ENCODE results near the gene TSPYL1. TPM values are rescaled to one million over a fixed set of nuclear protein-coding genes. Genes with fewer than 3 reads are reported as not detected.
A peak's percentile ranks its signal among the peaks of the same experiment; 100 is the strongest.

Gene TSPYL1
- polyA plus RNA-seq, 4 donors = 25.1 to 90.8 (median 32.8) TPM

GRCh38 chr6:116251568-116252384, 28.0 kb downstream of the TSPYL1 start:
- WGBS, 3 donors = 73 to 87% (median 86%) methylated on average over 6 of the region's 6 CpGs
- Histone ChIP-seq H3K36me3 (ENCODE audit: control insufficient read depth in 3 of 3, insufficient read depth in 2 of 3, low read depth in 1 of 3, low read length in 3 of 3) (peaks cover 0 to 2% (median 0%) of the 10 kb centered on the region in 3 donors), H3K4me3 (ENCODE audit: low read depth in 1 of 3, low read length in 3 of 3) (no peak overlapping the region), H3K27ac (ENCODE audit: low read depth in 1 of 3, low read length in 2 of 3) (no peak overlapping the region), H3K27me3 (ENCODE audit: control insufficient read depth in 3 of 3, insufficient read depth in 3 of 3, low read length in 3 of 3) (no peaks in the 10 kb centered on the region), H3K4me1 (ENCODE audit: control insufficient read depth in 3 of 3, insufficient read depth in 2 of 3, low read depth in 1 of 3, low read length in 2 of 3) (peaks cover 8 to 27% (median 16%) of the 10 kb centered on the region in 3 donors), H3K9me3 (ENCODE audit: control insufficient read depth in 2 of 2, insufficient read depth in 1 of 2, low read depth in 1 of 2, low read length in 1 of 2) (no peaks in the 10 kb centered on the region)
- FAIRE-seq (no peak), DNase-seq (no peak)

- Histone ChIP-seq H3K36me3 (ENCODE audit: control insufficient read depth in 3 of 3, insufficient read depth in 2 of 3, low read depth in 1 of 3, low read length in 3 of 3) (peaks cover 0 to 2% (median 2%) of the 10 kb centered on the region in 3 donors), H3K9me3 (ENCODE audit: control insufficient read depth in 2 of 2, insufficient read depth in 1 of 2, low read depth in 1 of 2, low read length in 1 of 2) (no peaks in the 10 kb centered on the region), H3K27me3 (ENCODE audit: control insufficient read depth in 3 of 3, insufficient read depth in 3 of 3, low read length in 3 of 3) (no peaks in the 10 kb centered on the region), H3K27ac (ENCODE audit: low read depth in 1 of 3, low read length in 2 of 3) (no peak overlapping the region), H3K4me1 (ENCODE audit: control insufficient read depth in 3 of 3, insufficient read depth in 2 of 3, low read depth in 1 of 3, low read length in 2 of 3) (peaks cover 8 to 24% (median 16%) of the 10 kb centered on the region in 3 donors), H3K4me3 (ENCODE audit: low read depth in 1 of 3, low read length in 3 of 3) (no peak overlapping the region)
- DNase-seq (no peak), FAIRE-seq (no peak)
- 93 to 99% (median 95%) methylated on average over 2 of the region's 2 CpGs for WGBS, 3 donors
Observed at GRCh38 chr6:116248577-116248976, 31.2 kb downstream of the TSPYL1 start.

GRCh38 chr6:116247285-116247684, 32.4 kb downstream of the TSPYL1 start:
- FAIRE-seq (no peak), DNase-seq (no peak)
- H3K4me1 ChIP-seq (ENCODE audit: control insufficient read depth in 3 of 3, insufficient read depth in 2 of 3, low read depth in 1 of 3, low read length in 2 of 3) = peaks cover 2 to 14% (median 9%) of the 10 kb centered on the region in 3 donors
- no peaks in the 10 kb centered on the region for H3K27me3 ChIP-seq (ENCODE audit: control insufficient read depth in 3 of 3, insufficient read depth in 3 of 3, low read length in 3 of 3)
- no peak overlapping the region for H3K4me3 ChIP-seq (ENCODE audit: low read depth in 1 of 3, low read length in 3 of 3)
- no peak overlapping the region for H3K27ac ChIP-seq (ENCODE audit: low read depth in 1 of 3, low read length in 2 of 3)
- H3K36me3 ChIP-seq (ENCODE audit: control insufficient read depth in 3 of 3, insufficient read depth in 2 of 3, low read depth in 1 of 3, low read length in 3 of 3) = peaks cover 0 to 4% (median 2%) of the 10 kb centered on the region in 3 donors
- no peaks in the 10 kb centered on the region for H3K9me3 ChIP-seq (ENCODE audit: control insufficient read depth in 2 of 2, insufficient read depth in 1 of 2, low read depth in 1 of 2, low read length in 1 of 2)

GRCh38 chr6:116246089-116246488, 33.6 kb downstream of the TSPYL1 start:
- 89 to 96% (median 92%) methylated on average over 4 of the region's 4 CpGs for WGBS, 3 donors
- H3K27ac ChIP-seq (ENCODE audit: low read depth in 1 of 3, low read length in 2 of 3) = no peak overlapping the region
- FAIRE-seq = peak; percentile 74

GRCh38 chr6:116244284-116244683, 35.4 kb downstream of the TSPYL1 start:
- peak; percentile 4 to 31 for DNase-seq
- H3K27ac ChIP-seq (ENCODE audit: low read depth in 1 of 3, low read length in 2 of 3) = no peak overlapping the region
- H3K27me3 ChIP-seq (ENCODE audit: control insufficient read depth in 3 of 3, insufficient read depth in 3 of 3, low read length in 3 of 3) = no peaks in the 10 kb centered on the region
- no peaks in the 10 kb centered on the region for H3K9me3 ChIP-seq (ENCODE audit: control insufficient read depth in 2 of 2, insufficient read depth in 1 of 2, low read depth in 1 of 2, low read length in 1 of 2)
- peaks cover 0 to 2% (median 0%) of the 10 kb centered on the region in 3 donors for H3K4me1 ChIP-seq (ENCODE audit: control insufficient read depth in 3 of 3, insufficient read depth in 2 of 3, low read depth in 1 of 3, low read length in 2 of 3)
- peaks cover 0 to 4% (median 3%) of the 10 kb centered on the region in 3 donors for H3K36me3 ChIP-seq (ENCODE audit: control insufficient read depth in 3 of 3, insufficient read depth in 2 of 3, low read depth in 1 of 3, low read length in 3 of 3)
- no peak for FAIRE-seq
- no peak overlapping the region for H3K4me3 ChIP-seq (ENCODE audit: low read depth in 1 of 3, low read length in 3 of 3)
- 69 to 84% (median 70%) methylated on average over 4 of the region's 4 CpGs for WGBS, 3 donors

More at GRCh38 chr6:116246089-116246488, 33.6 kb downstream of the TSPYL1 start:
- Histone ChIP-seq H3K36me3 (ENCODE audit: control insufficient read depth in 3 of 3, insufficient read depth in 2 of 3, low read depth in 1 of 3, low read length in 3 of 3) (peaks cover 0 to 4% (median 2%) of the 10 kb centered on the region in 3 donors), H3K4me3 (ENCODE audit: low read depth in 1 of 3, low read length in 3 of 3) (no peak overlapping the region), H3K27me3 (ENCODE audit: control insufficient read depth in 3 of 3, insufficient read depth in 3 of 3, low read length in 3 of 3) (no peaks in the 10 kb centered on the region), H3K4me1 (ENCODE audit: control insufficient read depth in 3 of 3, insufficient read depth in 2 of 3, low read depth in 1 of 3, low read length in 2 of 3) (peaks cover 0 to 8% (median 0%) of the 10 kb centered on the region in 3 donors), H3K9me3 (ENCODE audit: control insufficient read depth in 2 of 2, insufficient read depth in 1 of 2, low read depth in 1 of 2, low read length in 1 of 2) (no peaks in the 10 kb centered on the region)
- DNase-seq = no peak

GRCh38 chr6:116239856-116240255, 39.9 kb downstream of the TSPYL1 start:
- H3K9me3 ChIP-seq (ENCODE audit: control insufficient read depth in 2 of 2, insufficient read depth in 1 of 2, low read depth in 1 of 2, low read length in 1 of 2) = no peaks in the 10 kb centered on the region
- no peak overlapping the region for H3K4me3 ChIP-seq (ENCODE audit: low read depth in 1 of 3, low read length in 3 of 3)
- WGBS, 3 donors = 96 to 100% (median 98%) methylated on average over 1 of the region's 1 CpG
- H3K27me3 ChIP-seq (ENCODE audit: control insufficient read depth in 3 of 3, insufficient read depth in 3 of 3, low read length in 3 of 3) = no peaks in the 10 kb centered on the region
- H3K27ac ChIP-seq (ENCODE audit: low read depth in 1 of 3, low read length in 2 of 3) = no peak overlapping the region
- H3K36me3 ChIP-seq (ENCODE audit: control insufficient read depth in 3 of 3, insufficient read depth in 2 of 3, low read depth in 1 of 3, low read length in 3 of 3) = peaks cover 3 to 11% (median 7%) of the 10 kb centered on the region in 3 donors
- H3K4me1 ChIP-seq (ENCODE audit: control insufficient read depth in 3 of 3, insufficient read depth in 2 of 3, low read depth in 1 of 3, low read length in 2 of 3) = peaks cover 0 to 2% (median 0%) of the 10 kb centered on the region in 3 donors
- no peak for FAIRE-seq
- no peak for DNase-seq

GRCh38 chr6:116239256-116239655, 40.5 kb downstream of the TSPYL1 start:
- H3K36me3 ChIP-seq (ENCODE audit: control insufficient read depth in 3 of 3, insufficient read depth in 2 of 3, low read depth in 1 of 3, low read length in 3 of 3) = peaks cover 3 to 16% (median 7%) of the 10 kb centered on the region in 3 donors
- no peaks in the 10 kb centered on the region for H3K9me3 ChIP-seq (ENCODE audit: control insufficient read depth in 2 of 2, insufficient read depth in 1 of 2, low read depth in 1 of 2, low read length in 1 of 2)
- DNase-seq = no peak
- FAIRE-seq = no peak
- no peak overlapping the region for H3K4me3 ChIP-seq (ENCODE audit: low read depth in 1 of 3, low read length in 3 of 3)
- no peak overlapping the region for H3K27ac ChIP-seq (ENCODE audit: low read depth in 1 of 3, low read length in 2 of 3)
- H3K4me1 ChIP-seq (ENCODE audit: control insufficient read depth in 3 of 3, insufficient read depth in 2 of 3, low read depth in 1 of 3, low read length in 2 of 3) = peaks cover 0 to under 1% (median 0%) of the 10 kb centered on the region in 3 donors
- H3K27me3 ChIP-seq (ENCODE audit: control insufficient read depth in 3 of 3, insufficient read depth in 3 of 3, low read length in 3 of 3) = no peaks in the 10 kb centered on the region
- 95 to 99% (median 97%) methylated on average over 2 of the region's 2 CpGs for WGBS, 3 donors

- peaks cover 3 to 20% (median 5%) of the 10 kb centered on the region in 3 donors for H3K36me3 ChIP-seq (ENCODE audit: control insufficient read depth in 3 of 3, insufficient read depth in 2 of 3, low read depth in 1 of 3, low read length in 3 of 3)
- H3K4me3 ChIP-seq (ENCODE audit: low read depth in 1 of 3, low read length in 3 of 3) = no peak overlapping the region
- H3K27me3 ChIP-seq (ENCODE audit: control insufficient read depth in 3 of 3, insufficient read depth in 3 of 3, low read length in 3 of 3) = no peaks in the 10 kb centered on the region
- FAIRE-seq (no peak), DNase-seq (no peak)
- 81 to 96% (median 91%) methylated on average over 2 of the region's 2 CpGs for WGBS, 3 donors
- no peaks in the 10 kb centered on the region for H3K4me1 ChIP-seq (ENCODE audit: control insufficient read depth in 3 of 3, insufficient read depth in 2 of 3, low read depth in 1 of 3, low read length in 2 of 3)
- H3K9me3 ChIP-seq (ENCODE audit: control insufficient read depth in 2 of 2, insufficient read depth in 1 of 2, low read depth in 1 of 2, low read length in 1 of 2) = no peaks in the 10 kb centered on the region
- H3K27ac ChIP-seq (ENCODE audit: low read depth in 1 of 3, low read length in 2 of 3) = no peak overlapping the region
Observed at GRCh38 chr6:116238083-116238482, 41.6 kb downstream of the TSPYL1 start.

All from small intestine (tissue), 7 donors.